Measurements from ENCODE around the gene SPTBN5. TPM values are rescaled to one million over a fixed set of nuclear protein-coding genes. Genes with fewer than 3 reads are reported as not detected.

Gene SPTBN5
- total RNA-seq, 1 experiment from 2014 or later: 0.64 TPM

GRCh38 chr15:41935566-41936020, 41.7 kb upstream of the SPTBN5 start:
- CTCF ChIA-PET: no interaction called here
- BruUV-seq (replicated peaks): no TSS peak
- H3K27ac Mint-ChIP-seq (ENCODE audit: unreplicated experiment): peak overlapping the region; percentile 36
- no peak for TF ChIP-seq CTCF (IDR thresholded peaks at IDR 0.05; ENCODE audit: unreplicated experiment)
- no peak overlapping the region for H3K4me3 Mint-ChIP-seq (ENCODE audit: low read depth, unreplicated experiment)
- H3K36me3 Mint-ChIP-seq (ENCODE audit: insufficient read depth, unreplicated experiment): peaks cover 25% of the 10 kb centered on the region
- DNase-seq: no peak
- H3K27me3 Mint-ChIP-seq (ENCODE audit: unreplicated experiment): no peaks in the 10 kb centered on the region
- intact Hi-C loops (cut with micrococcal nuclease; ENCODE audit: unreplicated experiment): no loop called here
- peaks cover 25% of the 10 kb centered on the region for H3K4me1 Mint-ChIP-seq (ENCODE audit: low read depth, unreplicated experiment)
- no peaks in the 10 kb centered on the region for H3K9me3 Mint-ChIP-seq (ENCODE audit: low read depth, unreplicated experiment)

GRCh38 chr15:41934843-41935242, 41.0 kb upstream of the SPTBN5 start:
- no peak for TF ChIP-seq CTCF (IDR thresholded peaks at IDR 0.05; ENCODE audit: unreplicated experiment)
- Mint-ChIP-seq H3K27me3 (ENCODE audit: unreplicated experiment) (no peaks in the 10 kb centered on the region), H3K4me3 (ENCODE audit: low read depth, unreplicated experiment) (no peak overlapping the region), H3K27ac (ENCODE audit: unreplicated experiment) (peak overlapping the region; percentile 36), H3K36me3 (ENCODE audit: insufficient read depth, unreplicated experiment) (peaks cover 20% of the 10 kb centered on the region), H3K4me1 (ENCODE audit: low read depth, unreplicated experiment) (peaks cover 21% of the 10 kb centered on the region), H3K9me3 (ENCODE audit: low read depth, unreplicated experiment) (no peaks in the 10 kb centered on the region)
- CTCF ChIA-PET: no interaction called here
- no peak for DNase-seq
- intact Hi-C loops (cut with micrococcal nuclease; ENCODE audit: unreplicated experiment): no loop called here
- no TSS peak for BruUV-seq (replicated peaks)

GRCh38 chr15:41933771-41934170, 39.9 kb upstream of the SPTBN5 start:
- H3K27me3 Mint-ChIP-seq (ENCODE audit: unreplicated experiment): no peaks in the 10 kb centered on the region
- no peak for DNase-seq
- H3K4me1 Mint-ChIP-seq (ENCODE audit: low read depth, unreplicated experiment): peaks cover 21% of the 10 kb centered on the region
- CTCF ChIA-PET: no interaction called here
- intact Hi-C loops (cut with micrococcal nuclease; ENCODE audit: unreplicated experiment): no loop called here
- peaks cover 20% of the 10 kb centered on the region for H3K36me3 Mint-ChIP-seq (ENCODE audit: insufficient read depth, unreplicated experiment)
- H3K4me3 Mint-ChIP-seq (ENCODE audit: low read depth, unreplicated experiment): no peak overlapping the region
- no TSS peak for BruUV-seq (replicated peaks)
- no peak overlapping the region for H3K27ac Mint-ChIP-seq (ENCODE audit: unreplicated experiment)
- no peaks in the 10 kb centered on the region for H3K9me3 Mint-ChIP-seq (ENCODE audit: low read depth, unreplicated experiment)
- TF ChIP-seq CTCF (IDR thresholded peaks at IDR 0.05; ENCODE audit: unreplicated experiment): no peak

- Mint-ChIP-seq H3K27me3 (ENCODE audit: unreplicated experiment) (no peaks in the 10 kb centered on the region), H3K36me3 (ENCODE audit: insufficient read depth, unreplicated experiment) (peaks cover 20% of the 10 kb centered on the region), H3K4me1 (ENCODE audit: low read depth, unreplicated experiment) (peaks cover 22% of the 10 kb centered on the region), H3K9me3 (ENCODE audit: low read depth, unreplicated experiment) (no peaks in the 10 kb centered on the region), H3K27ac (ENCODE audit: unreplicated experiment) (no peak overlapping the region), H3K4me3 (ENCODE audit: low read depth, unreplicated experiment) (no peak overlapping the region)
- no peak for TF ChIP-seq CTCF (IDR thresholded peaks at IDR 0.05; ENCODE audit: unreplicated experiment)
- DNase-seq: no peak
- CTCF ChIA-PET: no interaction called here
- BruUV-seq (replicated peaks): no TSS peak
- intact Hi-C loops (cut with micrococcal nuclease; ENCODE audit: unreplicated experiment): no loop called here
Observed at GRCh38 chr15:41933326-41933725, 39.5 kb upstream of the SPTBN5 start.
